Daoy (cell line): Measurements from ENCODE around the gene C9. TPM values are rescaled to one million over a fixed set of nuclear protein-coding genes. Genes with fewer than 3 reads are reported as not detected.
"Not testable (repeated sequence)": the region's sequence is repeated elsewhere in the genome, so short reads cannot be mapped to it uniquely, and the experiment has no call there.

Experiments used
- DNase-seq: peaks from one replicate; pipeline ENCODE4 v3.0.0-alpha.2; 2015; ENCODE audit warnings: low read depth
- total RNA-seq: library from RNA; depleted of rRNA; stranded (reverse); fragments of >200 nt; shearing (Covaris generic); gene quantifications from 2 replicates; pipeline ENCODE4 v1.2.3, GENCODE V29; 2014

C9 gene
- total RNA-seq, 1 experiment from 2014 or later: not detected

- no peak for DNase-seq
Observed at GRCh38 chr5:39373791-39374190, 9.5 kb upstream of the C9 start.

- DNase-seq: no peak
Observed at GRCh38 chr5:39371367-39371635, 7.0 kb upstream of the C9 start.

GRCh38 chr5:39370555-39371366 lies 6.5 kb upstream of the C9 start:
- DNase-seq: no peak

DNA sequence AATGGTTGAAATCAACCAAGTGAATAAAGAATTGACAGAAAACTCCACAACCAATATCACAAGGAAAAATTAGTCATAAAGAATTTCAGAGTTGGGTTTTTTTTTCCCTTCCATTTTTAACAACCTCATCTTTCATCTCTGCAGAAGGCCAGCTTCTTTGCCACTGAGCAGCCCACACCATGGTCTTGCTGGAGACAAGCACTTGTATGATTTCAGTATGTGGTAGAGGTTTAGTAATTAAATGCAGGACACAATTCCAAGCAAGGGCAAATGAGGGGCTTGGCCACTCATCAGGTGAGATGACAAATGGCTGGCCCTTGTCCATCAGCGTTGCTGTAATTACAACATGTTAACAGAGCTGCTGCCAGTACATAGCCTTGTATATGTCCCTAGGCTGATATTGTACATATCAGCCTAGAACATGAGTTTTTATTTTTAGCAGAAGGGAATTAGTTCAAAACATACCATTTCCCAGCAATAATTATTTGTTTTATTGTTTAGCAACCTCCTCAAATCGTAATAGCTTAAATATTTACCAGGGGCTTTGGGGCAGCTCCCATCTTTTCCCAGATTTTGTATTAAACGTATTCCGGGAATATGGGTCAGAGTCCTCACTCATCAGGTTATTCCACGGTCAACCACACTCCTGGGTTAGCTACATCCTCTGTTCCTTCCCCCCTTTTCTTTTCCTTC lies 5.0 kb upstream of the C9 start:
- DNase-seq: no peak

DNA sequence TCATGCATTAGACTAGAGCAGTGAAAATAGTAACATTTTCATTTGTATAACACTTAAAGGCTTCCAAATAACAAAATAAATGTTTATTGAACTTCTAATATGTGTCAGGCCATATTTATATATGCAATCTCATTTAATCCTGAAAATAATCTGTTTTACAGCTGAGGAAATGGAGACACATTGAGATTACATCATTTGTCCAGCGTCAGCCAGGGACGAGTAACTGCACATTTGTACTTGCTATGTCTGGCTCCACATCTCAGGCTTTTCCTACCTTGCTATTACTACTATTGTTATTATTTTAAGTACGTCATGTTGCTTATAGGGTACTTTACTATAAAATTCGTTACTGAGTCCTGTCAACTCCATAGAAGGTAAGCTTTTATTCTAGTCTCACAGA lies 3.8 kb upstream of the C9 start:
- DNase-seq: no peak

- DNase-seq: no peak
Observed at GRCh38 chr5:39367711-39368110, 3.4 kb upstream of the C9 start.

- DNase-seq: no peak
Observed at GRCh38 chr5:39363217-39363616, 1.1 kb downstream of the C9 start.

GRCh38 chr5:39362646-39363045 lies 1.6 kb downstream of the C9 start:
- DNase-seq: no peak

GRCh38 chr5:39361306-39361705 lies 3.0 kb downstream of the C9 start:
- no peak for DNase-seq

- no peak for DNase-seq
Observed at GRCh38 chr5:39360471-39361111, 3.7 kb downstream of the C9 start.

- DNase-seq: no peak
Observed at GRCh38 chr5:39356263-39356662, 8.0 kb downstream of the C9 start.

GRCh38 chr5:39355324-39355723 lies 9.0 kb downstream of the C9 start:
- no peak for DNase-seq

DNA sequence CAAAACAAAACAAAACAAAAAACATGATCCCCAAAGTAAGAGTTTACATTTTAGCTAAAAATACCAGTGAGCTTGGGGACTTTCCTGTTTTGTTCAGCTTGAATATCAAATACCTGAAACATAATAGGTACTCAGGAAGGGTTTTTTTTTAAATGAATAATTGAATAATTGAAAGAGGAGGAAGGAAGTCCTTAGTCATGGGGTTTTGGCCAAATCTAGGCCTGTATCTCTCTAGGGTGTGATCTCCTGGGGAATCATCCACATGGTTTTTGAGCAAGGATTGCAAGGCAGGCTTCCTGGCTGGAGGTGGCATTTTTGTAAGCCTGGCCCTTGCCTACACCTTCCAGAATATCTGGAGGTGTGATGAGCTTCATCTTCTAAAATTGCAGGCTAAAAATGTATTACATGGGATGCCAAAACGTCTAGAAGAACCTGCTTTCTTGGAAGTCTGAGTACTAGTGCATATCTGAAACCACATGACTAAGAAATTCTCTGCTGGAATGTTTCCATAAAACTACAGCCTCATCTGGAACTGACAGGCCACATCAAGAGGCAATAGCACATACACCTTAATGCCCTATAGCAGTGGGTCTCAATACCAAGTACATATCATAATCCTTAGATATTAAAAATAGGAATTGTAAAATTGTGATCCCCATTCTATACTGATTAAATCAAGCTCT lies 10.4 kb downstream of the C9 start:
- DNase-seq: no peak

DNA sequence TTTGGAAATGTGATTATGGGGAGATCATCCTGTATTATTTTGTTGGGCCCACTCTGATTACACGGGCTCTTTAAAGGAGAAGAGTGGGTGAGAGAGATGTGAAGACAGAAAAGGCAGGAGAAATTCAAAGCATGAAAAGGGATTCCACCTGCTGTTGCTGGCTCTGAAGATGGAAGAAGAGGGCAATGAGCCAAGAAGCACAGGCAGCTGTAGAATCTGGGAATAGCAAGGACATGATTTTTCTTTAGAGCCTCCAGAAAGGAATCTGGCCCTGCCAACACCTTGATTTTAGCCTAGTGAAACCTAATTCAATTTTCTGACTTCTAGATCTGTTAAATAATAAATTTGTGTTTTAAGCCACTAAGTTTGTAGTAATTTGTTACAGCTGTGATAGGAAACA lies 11.3 kb downstream of the C9 start:
- DNase-seq: no peak

GRCh38 chr5:39352170-39352569 lies 12.1 kb downstream of the C9 start:
- DNase-seq: no peak

GRCh38 chr5:39349484-39349883 lies 14.8 kb downstream of the C9 start:
- no peak for DNase-seq

- no peak for DNase-seq
Observed at GRCh38 chr5:39342460-39342859, 21.8 kb downstream of the C9 start.

DNA sequence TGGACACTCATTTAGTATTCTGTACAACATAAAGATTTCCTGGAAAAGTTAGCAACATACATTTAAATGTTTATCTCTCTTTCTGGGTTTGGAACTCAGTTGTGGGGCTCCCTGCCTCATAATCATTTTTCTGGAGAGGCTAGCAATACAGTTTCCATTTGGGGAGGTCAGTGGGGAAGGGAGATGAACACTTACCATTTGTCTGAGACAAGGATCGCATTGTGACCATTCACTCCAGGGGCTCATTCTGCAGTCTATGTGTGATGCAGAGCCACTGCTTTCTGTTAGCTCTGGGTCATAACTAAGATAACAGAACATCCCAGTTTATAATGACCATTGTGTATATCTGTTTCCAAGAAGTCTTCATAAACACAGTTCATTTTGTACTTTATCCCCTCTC lies 22.4 kb downstream of the C9 start:
- no peak for DNase-seq

DNA sequence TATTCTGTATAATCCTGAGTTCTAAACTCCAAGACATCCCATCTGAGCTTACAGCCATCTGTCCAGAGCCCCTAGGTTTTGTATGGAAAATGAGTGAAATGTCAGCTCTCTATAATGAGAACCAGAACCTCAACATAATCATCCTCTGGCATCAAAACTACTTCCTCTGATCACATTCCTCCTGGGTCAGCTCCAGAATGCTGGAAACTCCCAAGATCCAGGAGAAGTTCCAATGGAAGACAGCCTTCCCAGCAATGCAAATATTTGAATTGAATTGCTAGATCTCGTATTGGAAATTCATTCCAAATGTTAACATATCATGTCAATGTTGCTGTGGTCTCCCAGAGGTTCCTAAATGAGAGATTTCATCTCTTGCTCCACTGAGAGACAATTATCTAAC lies 23.8 kb downstream of the C9 start:
- DNase-seq: no peak

- no peak for DNase-seq
Observed at GRCh38 chr5:39337252-39337915, 26.9 kb downstream of the C9 start.

DNA sequence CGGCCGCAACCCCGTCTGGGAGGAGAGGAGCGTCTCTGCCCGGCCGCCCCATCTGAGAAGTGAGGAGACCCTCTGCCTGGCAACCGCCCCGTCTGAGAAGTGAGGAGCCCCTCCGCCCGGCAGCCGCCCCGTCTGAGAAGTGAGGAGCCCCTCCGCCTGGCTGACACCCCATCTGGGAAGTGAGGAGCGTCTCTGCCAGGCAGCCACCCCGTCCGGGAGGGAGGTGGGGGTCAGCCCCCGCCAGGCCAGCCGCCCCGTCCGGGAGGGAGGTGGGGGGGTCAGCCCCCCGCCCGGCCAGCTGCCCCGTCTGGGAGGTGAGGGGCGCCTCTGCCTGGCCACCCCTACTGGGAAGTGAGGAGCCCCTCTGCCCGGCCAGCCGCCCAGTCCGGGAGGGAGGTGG lies 30.0 kb downstream of the C9 start:
- not testable (repeated sequence) for DNase-seq

GRCh38 chr5:39333104-39333503 lies 31.2 kb downstream of the C9 start:
- no peak for DNase-seq
